ENCODE measurements around the gene FLVCR2. TPM values are rescaled to one million over a fixed set of nuclear protein-coding genes. Genes with fewer than 3 reads are reported as not detected.
A peak's percentile ranks its signal among the peaks of the same experiment; 100 is the strongest.

The FLVCR2 gene
- total and polyA plus RNA-seq, 2 of the 13 experiments (the other 11 are each of a cell fraction or from before 2014, with no cell fraction given): 9.9 to 10.5 TPM

- TF ChIP-seq, protein P1, sequence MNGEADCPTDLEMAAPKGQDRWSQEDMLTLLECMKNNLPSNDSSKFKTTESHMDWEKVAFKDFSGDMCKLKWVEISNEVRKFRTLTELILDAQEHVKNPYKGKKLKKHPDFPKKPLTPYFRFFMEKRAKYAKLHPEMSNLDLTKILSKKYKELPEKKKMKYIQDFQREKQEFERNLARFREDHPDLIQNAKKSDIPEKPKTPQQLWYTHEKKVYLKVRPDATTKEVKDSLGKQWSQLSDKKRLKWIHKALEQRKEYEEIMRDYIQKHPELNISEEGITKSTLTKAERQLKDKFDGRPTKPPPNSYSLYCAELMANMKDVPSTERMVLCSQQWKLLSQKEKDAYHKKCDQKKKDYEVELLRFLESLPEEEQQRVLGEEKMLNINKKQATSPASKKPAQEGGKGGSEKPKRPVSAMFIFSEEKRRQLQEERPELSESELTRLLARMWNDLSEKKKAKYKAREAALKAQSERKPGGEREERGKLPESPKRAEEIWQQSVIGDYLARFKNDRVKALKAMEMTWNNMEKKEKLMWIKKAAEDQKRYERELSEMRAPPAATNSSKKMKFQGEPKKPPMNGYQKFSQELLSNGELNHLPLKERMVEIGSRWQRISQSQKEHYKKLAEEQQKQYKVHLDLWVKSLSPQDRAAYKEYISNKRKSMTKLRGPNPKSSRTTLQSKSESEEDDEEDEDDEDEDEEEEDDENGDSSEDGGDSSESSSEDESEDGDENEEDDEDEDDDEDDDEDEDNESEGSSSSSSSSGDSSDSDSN (CRISPR knock-in tag; IDR thresholded peaks at IDR 0.05): peak; percentile 67
- peak; percentile 90 for TF ChIP-seq ELF3 (CRISPR knock-in tag; IDR thresholded peaks at IDR 0.05)
- TF ChIP-seq TOPORS (CRISPR knock-in tag; IDR thresholded peaks at IDR 0.05): peak; percentile 75; the same call in 1 of the 2 replicates
- TF ChIP-seq ZNF792 (CRISPR knock-in tag; IDR thresholded peaks at IDR 0.05): peak; percentile 95
- TF ChIP-seq ZNF704 (CRISPR knock-in tag; IDR thresholded peaks at IDR 0.05; ENCODE audit: borderline replicate concordance): no peak
- TF ChIP-seq, protein P2, sequence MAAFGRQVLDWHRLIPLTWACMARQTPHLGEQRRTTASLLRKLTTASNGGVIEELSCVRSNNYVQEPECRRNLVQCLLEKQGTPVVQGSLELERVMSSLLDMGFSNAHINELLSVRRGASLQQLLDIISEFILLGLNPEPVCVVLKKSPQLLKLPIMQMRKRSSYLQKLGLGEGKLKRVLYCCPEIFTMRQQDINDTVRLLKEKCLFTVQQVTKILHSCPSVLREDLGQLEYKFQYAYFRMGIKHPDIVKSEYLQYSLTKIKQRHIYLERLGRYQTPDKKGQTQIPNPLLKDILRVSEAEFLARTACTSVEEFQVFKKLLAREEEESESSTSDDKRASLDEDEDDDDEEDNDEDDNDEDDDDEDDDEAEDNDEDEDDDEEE (CRISPR knock-in tag; IDR thresholded peaks at IDR 0.05): no peak
- TF ChIP-seq TGIF2 (CRISPR knock-in tag; IDR thresholded peaks at IDR 0.05): peak; percentile 80; the same call in 1 of the 2 replicates
- TF ChIP-seq ZNF382 (CRISPR knock-in tag; IDR thresholded peaks at IDR 0.05; ENCODE audit: borderline replicate concordance): no peak
- peak; percentile 97; the same call in 1 of the 2 replicates for TF ChIP-seq ZNF331 (CRISPR knock-in tag; IDR thresholded peaks at IDR 0.05)
- no peak for TF ChIP-seq ZFP82 (CRISPR knock-in tag; IDR thresholded peaks at IDR 0.05; ENCODE audit: borderline replicate concordance)
- no peak for TF ChIP-seq SNAI1 (CRISPR knock-in tag; IDR thresholded peaks at IDR 0.05; ENCODE audit: borderline replicate concordance)
- TF ChIP-seq, protein P3, sequence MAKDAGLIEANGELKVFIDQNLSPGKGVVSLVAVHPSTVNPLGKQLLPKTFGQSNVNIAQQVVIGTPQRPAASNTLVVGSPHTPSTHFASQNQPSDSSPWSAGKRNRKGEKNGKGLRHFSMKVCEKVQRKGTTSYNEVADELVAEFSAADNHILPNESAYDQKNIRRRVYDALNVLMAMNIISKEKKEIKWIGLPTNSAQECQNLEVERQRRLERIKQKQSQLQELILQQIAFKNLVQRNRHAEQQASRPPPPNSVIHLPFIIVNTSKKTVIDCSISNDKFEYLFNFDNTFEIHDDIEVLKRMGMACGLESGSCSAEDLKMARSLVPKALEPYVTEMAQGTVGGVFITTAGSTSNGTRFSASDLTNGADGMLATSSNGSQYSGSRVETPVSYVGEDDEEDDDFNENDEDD (CRISPR knock-in tag; IDR thresholded peaks at IDR 0.05; ENCODE audit: borderline replicate concordance): peak; percentile 67; the same call in 1 of the 2 replicates
- TF ChIP-seq USF2 (IDR thresholded peaks at IDR 0.05; ENCODE audit: low read depth, low read length): no peak
- no peak; the same call in 1 of the 2 replicates for TF ChIP-seq USF2 (CRISPR knock-in tag; IDR thresholded peaks at IDR 0.05; ENCODE audit: borderline replicate concordance)
- TF ChIP-seq, protein P4, sequence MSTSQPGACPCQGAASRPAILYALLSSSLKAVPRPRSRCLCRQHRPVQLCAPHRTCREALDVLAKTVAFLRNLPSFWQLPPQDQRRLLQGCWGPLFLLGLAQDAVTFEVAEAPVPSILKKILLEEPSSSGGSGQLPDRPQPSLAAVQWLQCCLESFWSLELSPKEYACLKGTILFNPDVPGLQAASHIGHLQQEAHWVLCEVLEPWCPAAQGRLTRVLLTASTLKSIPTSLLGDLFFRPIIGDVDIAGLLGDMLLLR (CRISPR knock-in tag; IDR thresholded peaks at IDR 0.05): peak; percentile 62; the same call in 1 of the 2 replicates
These were observed 69.8 kb downstream of the FLVCR2 start (continued) for GRCh38 chr14:75648066-75648838.

Data from HepG2 (cell line).